NCI-H2171 treated with DMSO at 0.1 percent for 48 hours (cell line): Measurements from ENCODE around the gene PPP3CA.
"Not testable (repeated sequence)": the region's sequence is repeated elsewhere in the genome, so short reads cannot be mapped to it uniquely, and the experiment has no call there.

Experiments used
- DNase-seq: peaks from one replicate; lab custom pipeline; 2025; lab: John Stamatoyannopoulos, UW

Gene PPP3CA

DNA sequence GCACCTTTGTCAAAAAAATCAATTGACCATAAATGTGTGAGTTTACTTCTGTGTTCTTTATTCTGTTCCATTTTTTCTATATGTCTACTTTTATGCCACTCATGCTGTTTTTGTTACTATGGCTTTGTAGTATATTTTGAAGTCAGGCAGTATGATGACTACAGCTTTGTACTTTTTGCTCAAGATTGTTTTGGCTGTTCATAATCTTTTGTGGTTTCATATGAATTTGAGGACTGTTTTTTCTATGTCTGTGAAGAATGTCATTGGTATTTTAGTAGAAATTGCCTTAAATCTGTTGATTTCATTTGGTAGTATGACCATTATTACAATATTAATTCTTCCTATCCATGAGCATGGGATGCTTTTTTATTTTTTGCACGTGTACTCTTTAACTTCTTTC lies 346.8 kb downstream of the PPP3CA start:
- DNase-seq = no peak

DNA sequence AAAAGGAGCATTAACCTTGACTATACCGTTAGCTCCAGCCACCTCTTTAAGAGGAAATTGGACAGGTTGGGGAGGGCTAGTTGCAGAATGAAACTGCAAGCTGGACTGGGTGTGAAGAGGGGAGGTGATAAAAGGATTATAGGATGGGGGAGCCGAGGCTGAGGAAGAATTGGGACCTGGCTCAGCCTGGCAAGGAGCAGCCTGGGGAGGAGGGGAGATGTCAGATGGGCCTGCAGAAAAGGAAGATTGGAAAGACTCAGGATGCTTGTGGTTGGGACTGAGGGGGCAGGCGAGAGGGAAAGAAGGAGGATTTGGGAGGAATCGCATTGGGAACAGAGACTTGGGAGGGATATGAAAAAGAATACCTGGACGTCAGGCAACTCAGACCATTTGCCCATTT lies 351.7 kb downstream of the PPP3CA start:
- DNase-seq = no peak

DNA sequence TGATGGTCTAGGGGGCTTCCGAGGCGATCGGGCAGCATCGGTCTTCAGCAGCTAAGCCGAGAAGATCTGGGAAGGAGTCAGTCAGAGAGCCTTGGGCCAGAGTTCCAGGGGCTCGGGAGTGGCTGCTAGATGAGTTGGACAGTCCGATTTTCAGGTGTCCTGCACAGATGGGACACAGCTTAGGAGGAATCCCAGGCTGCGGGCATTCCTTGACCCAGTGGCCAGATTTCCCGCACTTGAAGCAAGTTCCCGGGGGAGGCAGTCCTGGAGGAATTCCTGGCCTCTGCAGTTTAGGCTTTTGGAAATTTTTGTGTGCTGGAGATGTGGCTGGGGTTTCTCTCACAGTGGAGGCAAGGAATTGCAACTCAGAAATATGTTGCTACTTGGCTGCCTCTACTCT lies 352.3 kb downstream of the PPP3CA start:
- not testable (repeated sequence) for DNase-seq

DNA sequence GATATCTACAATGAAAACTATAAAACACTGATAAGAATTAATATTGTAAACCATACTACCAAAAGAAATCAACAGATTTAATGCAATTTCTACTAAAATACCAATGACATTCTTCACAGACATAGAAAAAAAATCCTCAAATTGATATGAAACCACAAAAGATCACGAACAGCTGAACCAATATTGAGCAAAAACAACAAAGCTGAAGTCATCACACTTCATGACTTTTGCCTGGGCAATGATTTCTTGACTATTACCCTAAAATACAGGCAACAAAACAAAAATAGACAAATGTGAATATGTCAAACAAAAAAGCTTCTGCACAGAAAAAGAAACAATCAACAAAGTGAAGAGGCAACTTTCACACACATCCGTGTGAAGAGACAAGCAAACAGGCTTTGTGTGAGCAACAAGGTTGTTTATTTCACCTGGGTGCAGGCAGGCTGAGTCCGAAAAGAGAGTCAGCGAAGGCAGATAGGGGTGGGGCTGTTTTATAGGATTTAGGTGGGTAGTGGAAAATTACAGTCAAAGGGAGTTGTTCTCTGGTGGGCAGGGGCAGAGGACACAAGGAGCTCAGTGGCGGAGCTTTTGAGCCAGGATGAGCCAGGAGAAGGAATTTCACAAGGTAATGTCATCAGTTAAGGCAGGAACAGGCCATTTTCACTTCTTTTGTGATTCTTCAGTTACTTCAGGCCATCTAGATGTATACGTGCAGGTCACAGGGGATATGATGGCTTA lies 355.8 kb downstream of the PPP3CA start:
- not testable (repeated sequence) for DNase-seq

DNA sequence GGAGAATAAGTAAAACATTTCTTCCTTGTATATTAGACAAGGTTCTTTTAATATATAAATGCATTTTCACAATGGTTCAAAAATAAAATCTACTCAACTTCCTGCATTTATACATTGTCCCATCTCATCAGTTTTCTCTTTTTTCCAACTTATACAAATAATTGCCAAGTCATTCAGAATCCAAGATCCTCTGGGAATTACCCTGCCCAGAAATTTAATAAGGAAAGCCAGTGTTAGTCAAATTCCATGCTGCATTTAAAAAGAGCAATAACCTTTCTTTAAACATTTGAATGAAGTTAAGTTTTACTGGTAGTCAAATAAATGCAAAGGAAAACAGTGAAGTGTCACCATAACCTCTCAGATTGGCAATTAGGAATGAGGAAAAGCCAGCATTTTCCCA lies 357.9 kb downstream of the PPP3CA start:
- DNase-seq = no peak

DNA sequence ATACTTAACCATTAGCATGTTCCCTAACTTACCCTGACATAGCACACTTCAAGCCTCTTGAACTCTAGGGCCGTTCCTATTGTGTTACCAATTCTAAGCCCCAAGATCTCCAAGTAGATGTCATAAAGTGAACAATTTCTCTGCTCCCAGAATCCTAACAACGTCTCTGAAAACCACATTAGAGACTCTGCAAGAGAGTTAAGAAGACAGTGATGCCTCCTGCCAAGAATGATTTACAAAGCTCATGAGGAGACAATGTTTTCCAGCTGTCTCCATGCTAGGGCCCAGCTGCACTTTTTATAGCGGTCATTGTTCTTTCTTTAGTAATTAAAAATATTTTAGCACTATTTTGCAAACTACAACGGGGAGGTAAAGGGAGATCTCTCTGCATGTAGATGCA lies 358.4 kb downstream of the PPP3CA start:
- DNase-seq = no peak

DNA sequence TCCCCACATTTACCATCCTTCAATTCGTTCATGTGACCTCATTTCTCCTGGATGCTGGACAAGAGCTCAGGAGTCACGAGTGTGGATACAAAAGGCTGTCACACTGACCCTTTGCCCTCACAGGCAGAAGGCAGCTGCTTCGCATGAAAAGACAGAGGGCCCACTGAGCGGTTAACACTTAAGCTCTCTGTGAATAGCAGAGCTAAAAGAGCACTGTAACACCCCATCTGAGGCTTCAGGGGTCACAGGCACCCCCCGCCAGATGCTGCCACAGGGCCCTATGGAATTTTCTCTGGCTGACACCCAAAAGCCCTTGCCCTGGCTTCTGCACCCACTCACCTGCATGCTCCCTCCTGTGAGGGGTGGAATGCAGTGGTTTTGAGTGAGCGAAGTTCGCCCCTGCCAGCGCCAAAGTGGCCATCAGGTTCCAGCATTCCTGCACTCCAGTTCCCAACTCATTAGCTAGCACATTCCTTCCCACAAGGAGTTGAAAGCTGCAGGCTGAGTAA lies 360.9 kb downstream of the PPP3CA start:
- no peak for DNase-seq

DNA sequence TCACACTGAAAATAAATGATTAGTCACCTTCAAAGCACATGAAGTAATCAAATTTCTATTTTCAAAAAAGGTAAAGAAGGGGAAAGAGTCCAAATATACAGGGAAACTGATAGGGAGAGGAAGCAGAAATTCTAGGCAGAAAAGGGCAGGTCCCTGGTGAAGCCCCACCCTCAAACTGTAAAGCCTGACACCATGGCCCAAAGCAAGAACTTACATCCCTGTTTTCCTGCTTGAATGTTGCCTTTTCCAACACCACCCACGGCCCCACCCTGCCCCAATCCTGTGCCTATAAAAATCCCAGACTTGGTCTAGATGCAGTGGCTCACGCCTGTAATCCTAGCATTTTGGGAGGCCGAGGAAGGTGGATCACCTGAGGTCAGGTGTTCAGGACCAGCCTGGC lies 361.8 kb downstream of the PPP3CA start:
- DNase-seq = no peak

DNA sequence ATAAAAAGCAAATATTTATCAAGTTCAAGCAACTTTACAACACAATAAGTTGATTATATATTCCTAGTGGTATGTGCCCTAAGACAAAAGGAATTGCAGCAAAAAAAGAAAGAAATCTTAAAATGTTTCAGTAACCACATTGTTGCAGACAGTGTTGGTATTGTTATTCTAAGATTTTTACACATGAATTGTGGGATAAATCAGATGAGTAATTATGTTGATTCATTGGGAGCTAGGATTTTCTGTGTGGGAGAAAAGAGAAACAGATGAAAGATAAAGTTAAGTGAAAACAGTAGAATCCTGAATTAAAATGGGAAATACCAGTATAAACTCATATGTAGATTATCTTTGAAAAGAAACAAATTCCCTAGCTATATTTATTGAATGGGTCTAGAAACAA lies 362.4 kb downstream of the PPP3CA start:
- DNase-seq = no peak

DNA sequence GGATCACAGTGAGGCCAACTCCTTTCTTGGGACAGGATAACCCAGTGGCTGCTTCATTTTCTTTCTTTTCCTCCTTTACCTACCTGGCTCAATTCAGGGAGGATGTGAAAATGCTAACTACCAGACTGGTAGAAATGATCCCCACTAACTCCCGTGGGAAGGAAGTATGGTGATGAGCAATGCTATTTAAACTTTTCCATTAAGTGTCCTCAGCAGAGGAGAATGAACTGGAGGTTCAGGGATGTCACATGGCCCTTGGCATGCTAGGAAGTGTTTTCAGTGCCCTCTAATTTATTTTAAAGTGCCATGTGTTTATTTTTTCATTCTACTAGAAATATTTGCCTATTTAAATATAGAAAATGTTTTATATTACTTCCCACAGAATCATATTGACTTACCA lies 363.9 kb downstream of the PPP3CA start:
- DNase-seq = no peak

DNA sequence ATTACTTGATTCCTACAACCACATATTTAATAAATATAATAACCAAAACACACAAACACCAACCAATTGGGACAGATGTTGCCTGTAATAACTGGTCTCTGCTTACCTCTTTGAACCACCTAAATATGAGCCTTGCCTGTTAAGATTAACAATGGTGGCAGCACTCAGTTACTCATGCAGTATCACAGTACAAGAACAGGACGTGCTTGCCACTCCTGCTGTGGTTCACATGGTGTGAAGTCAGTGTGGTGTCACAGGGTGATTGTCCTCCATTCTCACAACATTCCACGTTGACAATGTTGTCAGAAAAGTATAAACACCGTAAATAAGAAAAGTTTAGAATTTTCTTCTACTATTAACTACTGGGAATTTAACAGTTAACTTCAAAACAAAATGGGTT lies 365.0 kb downstream of the PPP3CA start:
- DNase-seq = no peak

DNA sequence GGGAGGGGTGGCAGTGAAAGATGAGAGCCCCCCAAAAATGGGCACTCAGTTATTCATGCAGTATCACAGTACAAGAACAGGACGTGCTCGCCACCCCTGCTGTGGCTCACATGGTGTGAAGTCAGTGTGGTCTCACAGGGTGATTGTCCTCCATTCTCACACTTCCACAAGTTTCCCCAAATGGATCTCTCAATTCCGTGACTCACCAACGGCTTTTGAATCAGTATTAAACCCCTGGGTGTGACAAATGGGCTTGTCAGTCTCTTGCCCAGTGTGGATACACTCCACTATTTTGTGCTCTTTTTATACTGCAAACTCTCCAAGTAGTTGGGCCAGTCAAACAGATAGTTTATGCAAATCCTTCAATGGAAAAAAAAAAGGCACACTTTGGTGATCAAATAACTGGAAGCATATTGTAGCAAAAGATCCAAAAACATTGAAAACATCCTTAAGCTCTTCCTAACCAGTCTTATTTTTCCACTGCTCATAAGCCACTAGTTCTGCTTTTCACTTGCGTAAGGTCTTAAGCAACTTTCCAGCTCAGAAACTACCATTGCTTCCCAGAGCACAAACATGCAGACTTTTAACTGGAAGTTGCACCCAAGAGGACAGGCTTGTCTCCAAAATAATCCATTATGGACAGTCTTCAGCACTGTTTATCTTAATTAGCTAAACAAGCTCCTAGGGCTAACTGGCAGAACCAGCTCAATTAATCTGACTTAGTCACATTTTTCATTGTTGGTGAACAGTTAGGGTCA lies 365.7 kb downstream of the PPP3CA start:
- DNase-seq = no peak

DNA sequence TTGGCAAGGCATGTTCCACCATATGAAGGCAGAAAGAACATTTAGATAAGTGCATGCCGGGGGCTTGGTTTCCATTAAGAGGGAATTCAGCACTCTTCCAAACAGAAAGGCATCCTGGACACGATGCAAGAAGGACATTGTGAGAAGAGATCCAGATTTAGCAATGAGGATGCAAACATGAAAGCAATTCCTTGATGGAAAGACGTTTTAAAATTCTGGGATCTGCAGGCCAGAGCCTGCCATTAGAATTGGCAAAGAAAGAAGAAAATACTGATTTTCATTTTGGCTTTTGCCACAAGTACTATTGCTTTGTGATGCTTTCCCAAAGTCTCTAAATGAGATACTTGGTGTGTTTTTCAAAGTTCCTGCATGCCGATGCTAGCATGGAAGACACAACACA lies 367.6 kb downstream of the PPP3CA start:
- no peak for DNase-seq

DNA sequence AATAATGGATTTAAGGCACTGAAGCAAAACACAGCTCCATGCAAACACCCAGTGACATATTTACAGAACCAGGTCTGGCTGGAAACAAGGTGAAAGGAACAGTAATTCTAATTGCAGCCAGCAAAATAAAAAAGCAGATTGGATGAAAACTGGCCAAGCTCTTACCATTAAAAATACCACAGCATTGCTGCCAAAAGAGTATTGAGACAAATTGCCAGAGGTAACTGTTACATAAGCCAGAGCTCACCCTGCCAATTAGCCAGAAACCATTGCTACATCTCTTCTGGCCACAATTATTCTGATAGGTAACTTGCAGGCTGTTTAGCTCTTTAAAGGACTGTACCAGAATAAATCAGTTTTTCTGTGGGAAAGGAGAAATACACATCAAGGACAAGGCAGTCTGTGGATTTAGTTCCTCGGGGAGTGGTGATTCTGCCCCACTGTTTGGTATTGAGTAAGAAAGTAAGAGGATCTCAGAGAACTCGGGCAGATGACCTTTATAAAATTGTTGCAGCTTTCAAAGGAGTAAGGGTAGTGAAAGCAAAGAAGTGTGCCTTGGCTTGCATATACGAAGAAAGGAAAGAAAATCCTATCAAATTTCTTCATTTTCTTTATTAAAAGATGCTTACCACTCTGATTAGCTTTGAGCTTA lies 369.5 kb downstream of the PPP3CA start:
- no peak for DNase-seq

DNA sequence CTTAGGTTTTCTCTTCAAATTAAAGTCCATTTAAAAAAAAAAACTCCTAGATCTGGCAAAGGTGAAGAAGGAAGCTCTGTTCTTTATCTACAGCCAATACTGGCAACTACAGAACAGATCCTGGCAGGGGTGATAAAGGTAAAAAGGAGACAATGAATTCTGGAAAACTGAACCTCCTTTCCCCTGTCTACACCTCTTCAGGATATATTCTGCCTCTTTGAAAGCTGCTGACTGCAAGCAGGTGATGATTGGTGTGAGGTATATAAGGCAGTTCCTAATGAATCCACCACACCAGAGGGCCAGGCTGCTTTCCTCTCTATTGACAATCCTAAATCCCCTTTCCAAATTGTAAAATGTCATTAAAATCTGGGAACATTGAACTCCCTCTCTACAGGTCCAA lies 370.1 kb downstream of the PPP3CA start:
- DNase-seq = no peak
